NB4 (cell line): ENCODE results near the gene IGSF21.

Experiments
- CTCF ChIP-seq: IDR thresholded peaks from one replicate; pipeline ENCODE4 v1.5.1; 2012; ENCODE audit warnings: low read depth, low read length
- MAX ChIP-seq: IDR thresholded peaks from 2 replicates; pipeline ENCODE4 v1.6.1; 2011; ENCODE audit warnings: low read depth, low read length
- MYC ChIP-seq: IDR thresholded peaks from 2 replicates; pipeline ENCODE4 v1.6.1; 2011; ENCODE audit warnings: low read depth, low read length
- POLR2A ChIP-seq: IDR thresholded peaks from 2 replicates; pipeline ENCODE4 v1.6.1; 2011; ENCODE audit warnings: mild to moderate bottlenecking; ENCODE audit not compliant: insufficient read length; ENCODE audit errors: extremely low read depth

GRCh38 chr1:18089488-18089887 lies 18.1 kb upstream of the IGSF21 start:
- no peak for TF ChIP-seq POLR2A
- TF ChIP-seq CTCF = no peak
- no peak for TF ChIP-seq MYC
- TF ChIP-seq MAX = no peak
